ENCODE results near the gene RNLS.

Gene RNLS

DNA sequence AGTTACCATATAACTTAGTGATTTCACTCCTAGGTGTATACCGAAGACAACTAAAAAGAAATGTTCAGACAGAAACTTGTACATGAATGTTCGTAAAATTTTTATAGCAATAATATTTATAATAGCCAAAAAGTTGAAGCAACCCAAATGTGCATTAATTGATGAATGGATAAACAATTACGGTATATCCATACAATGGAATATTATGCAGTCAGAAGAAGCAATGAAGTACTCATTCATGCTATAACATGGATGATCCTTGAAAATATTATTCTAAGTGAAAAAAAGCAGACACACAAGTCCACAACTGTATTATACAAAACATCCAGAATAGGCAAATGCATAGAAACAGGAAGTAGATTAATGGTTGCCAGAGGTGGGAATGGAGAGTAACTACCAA is 183.9 kb downstream of the RNLS start:
- no peak overlapping the region for H2AFZ ChIP-seq (ENCODE audit: low read depth, low read length)
- no peaks in the 10 kb centered on the region for H3K79me2 ChIP-seq (ENCODE audit: low read length)
- no peaks in the 10 kb centered on the region for H3K27me3 ChIP-seq (ENCODE audit: low read depth, low read length)
- H3K4me2 ChIP-seq (ENCODE audit: low read length): no peak overlapping the region
- TF ChIP-seq EZH2phosphoT487 (IDR thresholded peaks at IDR 0.05; ENCODE audit: low read depth): no peak
- TF ChIP-seq, protein P1, sequence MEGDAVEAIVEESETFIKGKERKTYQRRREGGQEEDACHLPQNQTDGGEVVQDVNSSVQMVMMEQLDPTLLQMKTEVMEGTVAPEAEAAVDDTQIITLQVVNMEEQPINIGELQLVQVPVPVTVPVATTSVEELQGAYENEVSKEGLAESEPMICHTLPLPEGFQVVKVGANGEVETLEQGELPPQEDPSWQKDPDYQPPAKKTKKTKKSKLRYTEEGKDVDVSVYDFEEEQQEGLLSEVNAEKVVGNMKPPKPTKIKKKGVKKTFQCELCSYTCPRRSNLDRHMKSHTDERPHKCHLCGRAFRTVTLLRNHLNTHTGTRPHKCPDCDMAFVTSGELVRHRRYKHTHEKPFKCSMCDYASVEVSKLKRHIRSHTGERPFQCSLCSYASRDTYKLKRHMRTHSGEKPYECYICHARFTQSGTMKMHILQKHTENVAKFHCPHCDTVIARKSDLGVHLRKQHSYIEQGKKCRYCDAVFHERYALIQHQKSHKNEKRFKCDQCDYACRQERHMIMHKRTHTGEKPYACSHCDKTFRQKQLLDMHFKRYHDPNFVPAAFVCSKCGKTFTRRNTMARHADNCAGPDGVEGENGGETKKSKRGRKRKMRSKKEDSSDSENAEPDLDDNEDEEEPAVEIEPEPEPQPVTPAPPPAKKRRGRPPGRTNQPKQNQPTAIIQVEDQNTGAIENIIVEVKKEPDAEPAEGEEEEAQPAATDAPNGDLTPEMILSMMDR (IDR thresholded peaks at IDR 0.05; ENCODE audit: low read depth, low read length): no peak
- no peak overlapping the region for H3K27ac ChIP-seq (ENCODE audit: low read length)
- peaks cover 4% of the 10 kb centered on the region for H3K36me3 ChIP-seq (replicated peaks; ENCODE audit: low read depth, low read length)
- H3K4me1 ChIP-seq (ENCODE audit: low read length): peaks cover 2% of the 10 kb centered on the region; the same call in 1 of the 2 replicates
- H4K20me1 ChIP-seq (ENCODE audit: insufficient read depth, low read length): no peaks in the 10 kb centered on the region
- no peak overlapping the region for H3K4me3 ChIP-seq (ENCODE audit: low read length)
- 0 out of 2 replicates have a peak, but pooled peaks cover 3% of the 10 kb centered on the region for H3K9me3 ChIP-seq (ENCODE audit: insufficient read depth, low read length)
- H3K9ac ChIP-seq (ENCODE audit: low read length): no peak overlapping the region

DNA sequence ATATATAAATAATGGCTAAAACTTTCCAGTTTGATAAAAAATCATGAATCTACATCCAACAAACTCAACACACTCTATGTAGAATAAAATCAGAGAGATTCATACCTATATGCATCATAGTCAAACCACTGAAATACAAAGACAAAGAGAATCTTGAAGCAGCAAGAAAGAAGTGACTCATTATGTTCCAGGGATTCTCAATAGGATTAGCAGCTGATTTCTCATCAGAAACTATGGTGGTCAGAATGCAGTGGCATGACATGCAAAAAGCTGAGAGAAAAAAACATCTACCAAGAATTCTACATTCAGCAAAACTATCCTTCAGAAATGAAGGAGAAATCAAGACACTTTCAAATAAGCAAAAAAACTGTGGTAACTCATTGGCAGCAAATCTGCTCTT is 187.4 kb downstream of the RNLS start:
- no peaks in the 10 kb centered on the region for H4K20me1 ChIP-seq (ENCODE audit: insufficient read depth, low read length)
- H3K4me1 ChIP-seq (ENCODE audit: low read length): peaks cover 12% of the 10 kb centered on the region
- no peak overlapping the region for H3K4me3 ChIP-seq (ENCODE audit: low read length)
- H3K9ac ChIP-seq (ENCODE audit: low read length): no peak overlapping the region
- TF ChIP-seq, protein P1 (IDR thresholded peaks at IDR 0.05; ENCODE audit: low read depth, low read length): no peak
- no peak for TF ChIP-seq EZH2phosphoT487 (IDR thresholded peaks at IDR 0.05; ENCODE audit: low read depth)
- H3K9me3 ChIP-seq (ENCODE audit: insufficient read depth, low read length): 0 out of 2 replicates have a peak, but pooled peaks cover 3% of the 10 kb centered on the region
- H3K4me2 ChIP-seq (ENCODE audit: low read length): no peak overlapping the region
- H3K79me2 ChIP-seq (ENCODE audit: low read length): no peaks in the 10 kb centered on the region
- peaks cover 4% of the 10 kb centered on the region for H3K36me3 ChIP-seq (replicated peaks; ENCODE audit: low read depth, low read length)
- no peak overlapping the region for H3K27ac ChIP-seq (ENCODE audit: low read length)
- no peaks in the 10 kb centered on the region for H3K27me3 ChIP-seq (ENCODE audit: low read depth, low read length)
- H2AFZ ChIP-seq (ENCODE audit: low read depth, low read length): no peak overlapping the region

DNA sequence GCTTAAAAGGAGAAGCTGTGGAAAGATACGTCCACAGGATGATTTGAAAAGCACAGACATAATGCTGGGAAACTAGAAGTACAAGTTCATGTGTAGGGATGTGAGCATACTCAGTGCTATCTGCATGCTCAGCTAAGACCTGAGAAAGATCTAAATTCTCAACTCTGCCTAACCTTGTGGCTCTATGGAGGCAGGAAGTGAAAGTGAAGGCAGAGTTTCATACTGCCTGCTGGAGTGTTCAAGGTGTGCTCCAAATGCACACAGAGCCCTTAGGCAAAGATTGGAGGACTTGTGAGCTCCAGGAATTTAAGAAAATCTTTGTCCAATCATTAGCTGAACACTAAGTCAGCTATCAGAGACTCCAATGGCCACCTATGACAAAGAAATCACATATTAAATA is 190.9 kb downstream of the RNLS start:
- H3K27ac ChIP-seq (ENCODE audit: low read length): no peak overlapping the region
- no peak for TF ChIP-seq EZH2phosphoT487 (IDR thresholded peaks at IDR 0.05; ENCODE audit: low read depth)
- TF ChIP-seq, protein P1 (IDR thresholded peaks at IDR 0.05; ENCODE audit: low read depth, low read length): no peak

DNA sequence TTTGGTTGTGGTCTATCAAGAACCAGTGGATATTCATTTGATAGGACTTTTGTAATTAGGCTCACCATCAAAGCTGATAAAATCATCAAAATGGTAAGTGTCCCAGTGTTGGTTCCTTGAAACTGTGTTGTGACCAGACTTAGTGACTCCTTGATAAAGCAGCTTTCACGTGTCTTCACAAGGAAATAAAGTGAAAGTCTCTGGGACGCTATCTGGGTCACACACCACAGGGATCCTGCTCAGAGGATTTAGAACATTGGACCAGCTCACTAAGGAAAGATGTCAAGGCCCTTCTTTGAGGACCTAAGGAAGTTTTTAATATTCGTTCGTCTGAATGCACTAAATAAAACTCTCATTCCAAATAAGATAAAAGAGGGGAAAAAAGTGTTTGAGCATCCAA is 193.1 kb downstream of the RNLS start:
- Histone ChIP-seq H3K4me2 (ENCODE audit: low read length) (no peak overlapping the region), H2AFZ (ENCODE audit: low read depth, low read length) (no peak overlapping the region), H3K9ac (ENCODE audit: low read length) (no peak overlapping the region), H3K4me1 (ENCODE audit: low read length) (peaks cover 45% of the 10 kb centered on the region), H3K4me3 (ENCODE audit: low read length) (no peak overlapping the region), H4K20me1 (ENCODE audit: insufficient read depth, low read length) (no peaks in the 10 kb centered on the region), H3K27me3 (ENCODE audit: low read depth, low read length) (no peaks in the 10 kb centered on the region), H3K79me2 (ENCODE audit: low read length) (no peaks in the 10 kb centered on the region), H3K36me3 (replicated peaks; ENCODE audit: low read depth, low read length) (no peaks in the 10 kb centered on the region), H3K27ac (ENCODE audit: low read length) (no peak overlapping the region), H3K9me3 (ENCODE audit: insufficient read depth, low read length) (no peaks in the 10 kb centered on the region)
- TF ChIP-seq, protein P1 (IDR thresholded peaks at IDR 0.05; ENCODE audit: low read depth, low read length): no peak
- no peak for TF ChIP-seq EZH2phosphoT487 (IDR thresholded peaks at IDR 0.05; ENCODE audit: low read depth)

More for the DNA sequence above, 190.9 kb downstream of the RNLS start:
- Histone ChIP-seq H3K79me2 (ENCODE audit: low read length) (no peaks in the 10 kb centered on the region), H3K4me1 (ENCODE audit: low read length) (peaks cover 23% of the 10 kb centered on the region), H3K9ac (ENCODE audit: low read length) (no peak overlapping the region), H3K4me2 (ENCODE audit: low read length) (peak overlapping the region; percentile 39), H4K20me1 (ENCODE audit: insufficient read depth, low read length) (no peaks in the 10 kb centered on the region), H3K9me3 (ENCODE audit: insufficient read depth, low read length) (no peaks in the 10 kb centered on the region), H3K27me3 (ENCODE audit: low read depth, low read length) (no peaks in the 10 kb centered on the region), H3K4me3 (ENCODE audit: low read length) (no peak overlapping the region), H3K36me3 (replicated peaks; ENCODE audit: low read depth, low read length) (no peaks in the 10 kb centered on the region), H2AFZ (ENCODE audit: low read depth, low read length) (no peak overlapping the region)
